ENCODE results near the gene ABCC9.

DNA sequence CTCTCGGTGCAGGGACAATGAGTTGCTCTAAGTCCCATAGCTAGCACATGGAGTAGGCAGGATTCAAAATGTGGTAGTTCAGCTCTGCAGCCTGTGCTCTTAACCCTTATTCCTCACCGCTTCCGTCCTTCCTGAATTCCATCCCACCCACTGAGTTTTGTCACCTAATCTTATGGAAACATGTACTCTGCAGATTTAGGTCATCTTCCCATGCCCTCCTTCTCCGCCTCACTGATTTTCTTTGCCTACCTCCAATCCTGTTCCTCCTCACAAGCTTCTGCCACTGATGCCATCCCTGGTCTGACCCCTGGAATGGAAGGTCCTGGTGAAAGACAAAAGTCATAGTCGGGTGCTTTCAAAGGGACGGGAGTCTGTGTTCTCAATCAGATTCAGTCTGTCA is 46.5 kb upstream of the ABCC9 start:
- no peak for TF ChIP-seq EZH2 (IDR thresholded peaks at IDR 0.05; ENCODE audit: low read depth)
- TF ChIP-seq, protein P1, sequence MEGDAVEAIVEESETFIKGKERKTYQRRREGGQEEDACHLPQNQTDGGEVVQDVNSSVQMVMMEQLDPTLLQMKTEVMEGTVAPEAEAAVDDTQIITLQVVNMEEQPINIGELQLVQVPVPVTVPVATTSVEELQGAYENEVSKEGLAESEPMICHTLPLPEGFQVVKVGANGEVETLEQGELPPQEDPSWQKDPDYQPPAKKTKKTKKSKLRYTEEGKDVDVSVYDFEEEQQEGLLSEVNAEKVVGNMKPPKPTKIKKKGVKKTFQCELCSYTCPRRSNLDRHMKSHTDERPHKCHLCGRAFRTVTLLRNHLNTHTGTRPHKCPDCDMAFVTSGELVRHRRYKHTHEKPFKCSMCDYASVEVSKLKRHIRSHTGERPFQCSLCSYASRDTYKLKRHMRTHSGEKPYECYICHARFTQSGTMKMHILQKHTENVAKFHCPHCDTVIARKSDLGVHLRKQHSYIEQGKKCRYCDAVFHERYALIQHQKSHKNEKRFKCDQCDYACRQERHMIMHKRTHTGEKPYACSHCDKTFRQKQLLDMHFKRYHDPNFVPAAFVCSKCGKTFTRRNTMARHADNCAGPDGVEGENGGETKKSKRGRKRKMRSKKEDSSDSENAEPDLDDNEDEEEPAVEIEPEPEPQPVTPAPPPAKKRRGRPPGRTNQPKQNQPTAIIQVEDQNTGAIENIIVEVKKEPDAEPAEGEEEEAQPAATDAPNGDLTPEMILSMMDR (conservative IDR thresholded peaks at IDR 0.05): no peak
